Measurements from ENCODE around the gene MILR1.
"Not testable (repeated sequence)": the region's sequence is repeated elsewhere in the genome, so short reads cannot be mapped to it uniquely, and the experiment has no call there.

The MILR1 gene

DNA sequence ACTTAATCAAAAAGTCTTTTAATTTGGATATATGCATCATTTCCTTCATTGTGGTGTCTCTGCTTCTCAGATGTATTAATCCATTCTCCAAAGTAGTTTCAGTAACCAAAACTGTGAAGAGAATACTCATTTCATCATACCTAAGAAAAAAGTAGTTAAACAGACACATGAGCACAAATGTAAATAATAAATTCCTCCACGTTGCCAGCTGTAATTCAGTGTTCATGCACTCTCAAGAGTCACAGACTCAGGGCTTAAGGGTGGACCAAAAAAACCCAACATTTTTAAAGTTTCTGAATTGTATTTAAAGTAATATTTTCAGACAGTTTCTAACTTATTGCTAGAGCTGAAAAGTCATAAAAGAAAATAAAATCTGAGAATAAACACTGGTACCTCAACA lies 28.9 kb downstream of the MILR1 start:
- FAIRE-seq, result peak; percentile 15

DNA sequence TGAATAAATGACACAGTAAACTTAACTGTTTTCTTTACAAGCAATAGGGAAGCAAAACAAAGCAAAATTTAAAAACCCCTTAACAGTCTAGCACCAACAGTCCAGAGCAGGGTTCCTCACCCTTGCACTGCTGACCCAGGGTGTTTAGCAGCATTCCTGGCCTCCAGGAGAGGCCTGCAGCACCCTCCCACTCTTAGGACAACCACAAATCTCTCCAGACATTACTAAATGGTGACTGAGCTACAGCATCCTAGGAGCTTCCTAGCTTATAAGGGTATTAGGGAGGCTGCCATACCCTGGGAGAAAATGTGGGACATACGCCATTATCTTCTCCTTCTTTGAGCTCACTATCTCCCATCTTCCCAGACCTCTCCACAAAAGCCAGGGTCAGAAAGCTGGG lies 32.0 kb downstream of the MILR1 start:
- FAIRE-seq, result no peak

DNA sequence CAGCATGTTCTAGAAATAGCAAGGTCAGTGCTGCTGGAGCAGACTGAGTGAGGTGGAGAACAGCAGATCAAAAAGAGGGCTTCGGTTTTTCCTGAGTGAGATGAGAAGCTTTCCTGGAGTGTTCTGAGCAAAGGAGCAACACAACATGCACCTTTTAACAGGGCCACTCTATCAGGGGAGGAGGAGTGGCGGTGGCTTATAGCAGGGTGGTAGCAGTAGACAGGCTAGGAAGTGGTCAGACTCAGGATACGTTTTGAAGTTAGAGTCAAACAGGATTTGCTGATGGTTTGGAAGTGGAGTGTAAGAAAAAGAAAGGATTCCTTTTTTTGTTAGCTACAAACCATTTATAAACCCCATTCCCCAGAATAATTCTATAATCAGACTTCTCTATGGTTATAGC lies 35.5 kb downstream of the MILR1 start:
- no peak for FAIRE-seq

DNA sequence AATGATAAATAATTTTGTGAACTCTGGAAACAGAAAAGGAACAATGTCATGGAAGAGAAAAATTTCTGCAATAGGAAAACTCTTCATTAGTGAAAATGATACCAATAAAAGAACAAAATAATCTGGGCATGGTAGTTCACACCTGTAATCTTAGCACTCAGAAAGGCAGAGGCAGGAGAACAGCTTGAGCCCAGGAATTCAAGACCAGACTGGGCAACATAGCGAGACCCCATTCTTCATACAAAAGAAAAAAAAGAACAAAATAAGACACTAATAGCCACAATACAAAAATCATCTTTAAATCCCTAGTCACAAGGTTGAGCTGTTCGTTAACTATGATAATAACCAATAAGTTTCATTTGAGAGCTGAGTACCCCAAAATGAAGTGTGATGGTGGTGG lies 39.4 kb downstream of the MILR1 start:
- FAIRE-seq, result no peak

DNA sequence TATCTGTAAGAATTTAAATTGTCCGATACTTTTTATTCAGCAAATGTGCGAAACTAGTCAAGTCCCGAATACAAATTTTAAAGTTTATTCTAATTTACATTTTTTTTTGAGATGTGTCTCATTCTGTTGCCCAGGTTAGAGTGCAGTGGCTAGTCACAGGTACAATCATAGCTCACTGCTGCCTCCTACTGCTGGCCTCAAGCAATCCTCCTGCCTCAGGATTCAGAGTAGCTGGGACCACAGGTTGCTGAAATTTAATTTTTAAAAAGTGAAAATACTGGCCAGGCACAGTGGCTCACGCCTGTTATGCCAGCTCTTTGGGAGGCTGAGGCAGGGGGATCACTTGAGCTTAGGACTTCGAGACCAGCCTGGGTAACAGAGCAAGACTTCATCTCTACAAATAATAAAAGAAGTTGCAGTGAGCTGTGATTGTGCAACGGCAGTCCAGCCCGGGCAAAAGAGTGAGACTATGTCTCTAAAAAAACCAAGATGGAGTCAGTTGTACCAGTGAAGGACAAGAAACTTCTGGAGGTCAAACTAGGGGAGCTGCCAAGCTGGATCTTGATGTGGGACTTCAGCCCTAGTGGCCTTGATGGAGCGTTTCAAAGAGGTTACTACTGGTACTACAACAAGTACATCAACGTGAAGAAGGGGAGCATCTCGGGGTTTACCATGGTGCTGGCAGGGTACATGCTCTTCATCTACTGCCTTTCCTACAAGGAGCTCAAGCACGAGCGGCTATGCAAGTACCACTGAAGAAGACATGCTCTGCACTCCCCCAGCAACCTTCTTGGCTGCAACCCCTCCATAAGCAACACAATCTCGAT lies 42.3 kb downstream of the MILR1 start:
- no peak for FAIRE-seq

DNA sequence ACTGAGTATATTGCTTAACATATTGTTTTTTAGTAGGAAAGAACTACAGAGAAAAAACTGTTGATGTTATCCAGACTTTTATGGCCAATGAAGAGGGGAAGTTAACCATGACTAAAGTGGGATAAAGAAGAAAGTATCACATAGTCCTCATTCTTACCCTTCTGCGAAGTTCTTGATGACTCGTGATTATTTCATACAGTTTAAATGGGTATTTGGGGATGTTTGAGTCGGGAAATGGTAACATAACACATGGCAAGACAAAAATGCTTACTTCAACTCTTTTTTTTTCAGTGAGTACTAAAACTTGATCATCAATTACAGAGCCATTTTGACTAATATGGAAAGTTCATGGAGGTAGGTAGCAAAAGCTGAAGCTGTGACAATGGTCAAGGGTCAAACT lies 43.1 kb downstream of the MILR1 start:
- FAIRE-seq, result no peak

DNA sequence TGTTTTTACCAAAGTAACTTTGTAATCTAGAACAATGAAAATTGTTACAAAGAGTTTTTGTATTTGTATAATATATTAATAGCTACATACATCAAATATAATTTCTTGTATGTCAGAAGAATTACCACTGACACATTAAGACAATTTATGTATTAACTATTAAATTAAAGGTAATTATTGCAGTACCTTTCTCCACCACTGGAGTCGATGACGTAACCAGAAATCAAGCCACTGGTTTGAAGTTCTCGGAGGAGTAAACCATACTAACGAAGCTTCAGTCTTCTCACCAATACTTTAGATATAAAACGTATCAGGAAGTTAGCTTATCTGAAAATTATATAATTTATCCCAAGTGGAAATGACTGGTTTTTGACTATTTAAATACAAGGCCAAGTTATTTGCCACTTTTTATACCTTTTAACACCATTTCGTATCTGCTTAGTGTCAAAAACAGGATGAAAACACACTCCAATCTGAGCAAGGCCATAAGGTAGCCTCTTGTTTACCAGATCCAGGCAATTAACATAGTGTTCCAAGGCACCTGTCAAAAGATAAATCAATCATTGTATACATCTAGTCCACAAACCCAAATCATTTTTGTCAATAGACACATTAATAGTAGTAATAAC lies 43.7 kb downstream of the MILR1 start:
- no peak for FAIRE-seq

DNA sequence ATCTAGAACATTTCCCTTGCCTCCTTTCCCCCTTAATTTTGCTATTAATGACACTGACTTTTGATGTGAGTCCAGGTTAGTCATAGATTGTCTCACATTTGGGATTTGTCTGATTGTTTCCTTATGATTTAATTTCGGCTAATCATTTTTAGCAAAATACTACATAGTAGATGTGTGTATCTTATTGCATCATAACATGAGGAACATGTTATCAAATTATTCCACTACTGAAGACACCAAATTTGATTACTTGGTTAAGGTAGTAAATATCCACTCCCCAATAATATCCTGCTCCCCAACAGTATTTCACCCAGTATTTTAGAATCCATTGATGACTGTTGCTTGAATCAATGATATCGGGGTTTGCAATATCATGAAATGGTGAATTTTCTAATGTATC lies 45.2 kb downstream of the MILR1 start:
- FAIRE-seq, result no peak

DNA sequence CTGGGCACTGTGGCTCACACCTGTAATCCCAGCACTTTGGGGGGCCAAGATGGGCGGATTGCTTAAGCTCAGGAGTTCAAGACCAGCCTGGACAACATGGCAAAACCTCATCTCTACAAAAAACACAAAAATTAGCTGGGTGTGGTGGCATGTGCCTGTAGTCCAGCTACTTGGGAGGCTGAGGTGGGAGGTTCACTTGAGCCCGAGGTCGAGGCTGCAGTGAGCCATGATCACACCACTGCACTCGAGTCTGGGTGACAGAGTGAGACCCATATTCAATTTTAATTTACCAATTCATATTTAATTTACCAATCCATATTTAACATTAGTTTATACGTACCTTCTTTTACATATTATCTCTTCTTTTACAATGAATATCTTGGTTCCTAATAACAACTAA lies 46.4 kb downstream of the MILR1 start:
- FAIRE-seq, result not testable (repeated sequence)

DNA sequence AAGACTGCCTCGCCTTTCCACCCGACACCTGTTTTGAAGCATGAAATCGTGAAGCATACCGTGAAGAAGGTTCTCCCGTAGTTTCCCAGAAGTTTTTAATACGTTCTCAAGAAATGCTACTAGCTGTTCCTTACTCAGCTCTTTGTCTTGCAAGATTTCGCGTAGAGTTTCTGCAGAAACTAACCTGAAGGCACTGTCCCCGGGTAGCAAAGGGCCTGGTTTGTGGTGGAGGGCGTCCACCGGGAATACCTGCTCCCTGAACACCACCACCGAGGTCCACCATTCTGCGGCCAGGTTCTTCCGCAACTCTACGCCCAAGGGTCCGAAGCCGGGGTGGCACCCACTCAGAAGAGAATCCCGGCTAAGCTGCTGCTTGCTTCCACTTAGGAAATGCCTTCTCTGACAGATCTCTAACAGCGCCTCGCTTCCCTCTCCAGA lies 47.5 kb downstream of the MILR1 start:
- no peak for FAIRE-seq

DNA sequence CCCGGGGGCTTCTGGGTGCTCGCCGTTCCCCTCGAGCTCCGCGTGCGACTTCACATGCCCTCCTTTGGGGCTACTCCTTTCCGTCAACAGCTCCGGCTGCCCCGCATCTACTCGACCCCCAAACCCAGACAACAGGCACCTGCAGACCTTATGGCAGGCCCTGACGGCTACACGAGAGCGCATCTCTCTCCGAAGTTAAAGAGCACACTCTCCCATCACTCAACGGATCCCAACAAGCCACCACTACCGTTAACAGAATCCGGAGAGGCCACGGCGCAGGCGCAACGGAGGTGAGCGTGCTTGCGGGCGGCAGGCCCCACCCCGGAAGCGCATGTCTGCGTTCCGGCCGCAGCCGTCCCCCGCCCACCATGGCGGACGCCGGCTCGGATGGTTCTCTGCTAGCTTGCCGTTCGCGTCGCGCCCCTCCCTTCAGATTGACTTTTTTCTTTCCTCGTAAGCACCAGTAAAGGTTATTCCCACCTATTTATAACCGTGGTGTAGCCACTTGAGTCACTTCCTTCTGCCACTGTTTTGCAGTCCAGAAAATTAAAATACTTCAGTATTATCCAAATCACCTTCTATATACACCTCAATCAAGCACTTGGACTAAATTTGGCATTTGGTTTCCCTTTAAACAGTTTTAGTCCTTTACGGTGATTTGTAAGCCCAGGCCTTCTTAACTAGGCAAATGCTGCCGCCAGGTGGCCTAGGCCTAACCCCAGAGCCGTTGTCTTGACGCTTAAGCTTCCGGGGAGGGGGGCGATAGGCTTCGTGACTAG lies 48.1 kb downstream of the MILR1 start, which contains the start of gene POLG2:
Gene POLG2, minus strand, starts transcription at position 269 of the 779 bp plus-strand sequence. Its CDS starts 86 bp downstream, at position 183.
- no peak for FAIRE-seq

DNA sequence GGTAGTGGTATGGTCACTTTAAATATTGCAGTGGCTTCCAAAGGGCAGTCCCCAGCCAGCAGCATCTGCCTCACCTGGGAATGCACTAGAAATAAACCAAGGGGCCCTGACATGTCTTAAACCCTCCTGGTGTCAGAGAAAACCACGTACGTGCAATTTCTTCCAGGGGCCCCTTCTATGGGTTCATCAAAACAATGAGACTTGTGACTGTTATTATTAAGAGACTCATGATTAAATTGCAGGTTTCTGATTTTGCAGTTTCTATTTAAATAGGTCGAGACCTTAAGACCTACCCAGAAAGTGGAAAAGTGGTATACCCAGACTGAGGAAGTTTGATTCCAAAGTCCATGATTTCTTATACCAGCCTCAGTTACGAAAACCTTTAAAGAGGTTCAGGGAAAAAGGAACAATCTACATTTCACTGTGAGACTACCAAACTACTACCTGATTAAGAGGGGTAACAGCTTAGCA lies 48.7 kb downstream of the MILR1 start:
- FAIRE-seq, result no peak

DNA sequence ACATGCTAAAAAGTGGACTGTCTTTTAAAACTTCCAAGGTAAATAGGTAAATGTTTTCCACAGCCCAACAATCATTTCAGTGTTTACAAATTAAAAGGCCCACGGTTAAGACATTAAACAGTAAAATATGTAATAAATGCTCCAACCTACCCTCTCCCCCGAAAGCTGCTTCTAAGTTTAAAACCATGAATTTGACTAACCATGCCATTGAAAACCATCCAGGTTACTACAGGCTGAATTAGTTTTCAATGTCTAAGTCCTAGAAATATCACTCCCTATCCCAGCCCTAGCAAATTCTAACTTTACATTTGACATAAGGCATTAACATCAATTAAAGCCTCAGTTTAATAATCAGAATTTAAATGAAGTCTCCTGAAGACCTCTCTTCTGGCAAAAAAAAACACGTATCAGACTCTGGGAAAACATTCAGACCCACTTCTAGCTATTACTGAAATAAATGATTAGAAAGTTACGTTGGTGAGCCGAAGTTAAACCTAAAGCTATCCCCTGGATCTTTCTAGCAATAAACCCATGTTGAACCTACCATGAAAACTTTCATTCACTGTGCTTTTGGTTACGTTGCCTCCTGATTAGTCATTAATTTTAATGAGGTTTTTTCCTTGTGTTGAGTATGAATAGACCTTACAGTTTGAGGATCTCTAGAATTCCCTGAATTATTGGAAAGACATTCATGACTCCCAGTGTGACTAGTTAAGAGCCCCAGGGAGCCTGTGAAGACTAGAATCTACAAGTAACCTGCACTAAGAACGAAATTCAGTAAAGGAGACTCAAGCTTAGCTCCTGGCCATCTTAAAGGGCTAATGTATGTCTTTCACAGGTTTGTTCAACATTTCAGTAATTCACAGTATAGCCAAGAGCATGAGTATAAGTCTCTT lies 49.6 kb downstream of the MILR1 start:
- FAIRE-seq, result no peak

DNA sequence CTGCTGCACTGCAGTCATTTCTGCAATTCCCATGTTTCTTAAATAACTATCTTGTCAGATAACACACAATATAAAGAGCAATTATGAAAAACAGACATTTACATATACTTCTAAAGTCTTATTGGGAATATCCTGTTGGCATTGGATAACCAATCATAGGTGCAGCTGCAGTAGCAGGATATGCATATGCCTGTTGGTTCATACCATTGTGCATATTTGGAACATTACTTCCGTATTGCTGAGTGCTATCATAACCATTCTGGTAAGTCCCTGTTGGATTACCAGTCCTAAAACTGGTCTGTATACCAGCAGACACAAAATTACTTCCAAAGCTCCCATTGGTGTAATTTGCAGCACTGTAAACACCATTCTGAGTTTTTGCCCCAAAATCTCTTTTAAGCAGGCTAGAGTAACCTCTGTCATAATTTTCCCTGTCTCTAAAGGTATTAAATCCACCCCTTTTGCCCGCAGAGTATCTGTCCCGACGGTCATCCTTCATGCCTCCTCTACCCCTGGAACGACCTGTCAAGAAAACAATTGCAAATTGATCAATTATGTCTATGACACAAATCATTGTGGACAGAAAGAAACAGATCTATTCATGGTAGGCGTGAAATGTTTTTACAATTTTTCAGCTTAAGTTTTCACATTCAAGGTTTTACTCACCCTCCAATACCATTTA lies 51.0 kb downstream of the MILR1 start:
- FAIRE-seq, result no peak

DNA sequence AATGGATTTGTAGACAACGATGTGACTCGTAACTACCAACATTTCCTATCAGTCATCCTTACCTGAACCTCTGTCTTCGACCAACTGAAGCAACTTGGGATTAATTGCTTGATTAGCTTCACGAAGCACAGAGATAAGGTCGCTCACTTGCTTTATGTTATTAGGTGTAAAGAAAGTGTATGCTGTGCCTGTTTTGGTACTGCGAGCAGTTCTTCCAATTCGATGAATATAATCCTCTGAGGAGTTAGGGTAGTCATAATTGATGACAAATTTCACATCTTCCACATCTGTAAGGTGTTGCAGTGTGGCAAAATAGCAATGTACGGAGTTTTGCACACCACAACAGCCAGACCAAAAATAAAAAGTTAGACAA lies 51.6 kb downstream of the MILR1 start:
- no peak for FAIRE-seq

DNA sequence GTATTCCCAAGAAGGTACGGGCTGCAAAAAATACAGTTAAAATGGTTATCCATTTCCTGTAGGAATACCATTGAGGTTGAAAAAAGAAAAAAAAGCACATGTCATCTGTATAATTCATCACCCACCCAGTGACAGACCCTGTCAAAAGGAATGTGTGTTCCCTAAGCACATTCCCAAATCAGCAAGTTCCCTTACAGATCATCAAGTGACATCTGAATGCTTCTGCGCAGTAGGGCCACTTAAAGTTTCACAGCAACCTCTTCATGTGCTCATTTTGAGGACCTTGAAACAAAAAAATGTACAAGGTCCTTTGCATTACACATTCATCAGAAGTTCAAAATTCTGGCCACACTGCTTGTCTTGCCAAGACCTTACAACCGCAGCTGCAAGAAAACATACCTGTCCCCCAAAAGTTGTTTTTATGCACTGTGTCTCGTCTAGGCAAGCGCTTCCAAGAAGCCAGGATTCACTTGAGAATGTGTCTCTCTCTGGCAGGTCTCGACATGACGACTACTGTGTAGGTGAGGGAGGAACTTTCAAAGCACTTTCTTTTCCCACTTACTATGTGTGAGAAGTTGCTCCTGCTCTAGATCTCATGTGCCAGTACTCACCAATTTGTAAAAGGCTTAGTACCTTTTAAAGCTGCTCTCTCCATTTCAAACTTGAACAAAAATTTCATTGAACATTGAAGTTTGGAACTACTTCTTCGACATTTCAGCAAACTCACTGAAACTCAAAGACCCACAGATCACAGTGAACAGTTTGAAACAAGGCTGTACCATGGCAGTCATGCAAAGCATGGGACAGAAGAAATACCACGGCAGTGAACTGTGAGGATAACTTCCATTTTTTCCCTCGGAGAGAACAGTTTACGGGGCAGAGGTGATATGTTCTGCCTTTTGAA lies 52.2 kb downstream of the MILR1 start:
- no peak for FAIRE-seq

DNA sequence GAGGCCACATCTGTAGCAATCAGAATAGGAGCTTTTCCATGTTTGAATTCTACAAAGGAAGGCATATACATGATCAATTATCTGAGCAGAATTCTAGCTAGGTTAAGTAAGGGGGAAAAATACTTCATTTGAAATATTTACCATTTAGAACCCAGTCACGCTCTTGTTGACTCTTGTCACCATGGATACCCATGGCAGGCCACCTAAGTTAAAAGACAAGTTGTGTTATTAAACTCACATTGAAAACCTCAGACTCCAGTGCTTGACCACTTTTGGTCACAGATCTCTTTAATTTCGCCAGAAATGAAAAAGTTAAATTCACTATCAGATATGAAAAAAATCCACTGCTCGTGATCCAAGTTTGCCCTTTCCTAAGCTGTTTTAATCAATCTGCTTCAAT lies 53.1 kb downstream of the MILR1 start:
- no peak for FAIRE-seq

DNA sequence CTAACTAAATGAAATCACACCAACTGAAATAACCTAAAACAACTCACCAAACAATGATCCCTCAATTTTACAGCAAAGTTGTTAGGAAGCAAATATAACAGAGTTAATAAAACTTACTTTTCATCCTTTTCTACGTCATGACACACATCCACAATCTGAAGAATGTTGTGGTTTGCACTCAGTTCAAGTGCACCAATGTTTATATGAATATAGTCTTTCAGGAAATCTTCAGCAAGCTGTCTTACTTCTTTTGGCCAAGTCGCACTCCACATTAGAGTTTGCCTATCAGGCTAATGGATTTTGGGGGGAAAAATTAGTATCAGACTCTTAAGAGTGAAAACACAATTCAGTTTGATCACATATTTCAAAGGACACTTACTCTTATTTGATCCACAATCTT lies 53.9 kb downstream of the MILR1 start:
- no peak for FAIRE-seq

DNA sequence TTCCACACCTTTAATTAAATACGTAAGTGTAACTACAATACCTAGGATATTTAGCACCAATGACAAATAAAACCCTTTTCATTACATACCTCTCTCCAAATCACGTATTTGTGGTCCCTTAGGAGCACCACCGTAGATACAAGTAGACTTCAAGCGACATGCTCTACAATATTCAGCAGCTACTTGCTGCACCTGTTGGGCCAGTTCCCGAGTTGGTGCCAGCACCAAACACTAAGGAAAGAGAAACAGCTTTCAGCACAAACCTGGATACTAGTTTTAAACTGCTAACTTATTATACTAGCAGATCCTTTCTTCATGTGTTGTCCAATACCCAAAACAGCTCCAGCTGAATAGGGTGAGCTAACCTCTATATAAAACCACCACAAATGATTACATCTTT lies 54.4 kb downstream of the MILR1 start:
- FAIRE-seq, result no peak

All from endometrium (tissue), 2 donors.